Activated naive CD4-positive, alpha-beta T cell treated with anti-CD3 and anti-CD28 coated beads, Interleukin-2, amount 10 ng/mL, durations not matched to agents 5 hours and 36 hours (primary cell): ENCODE measurements around the gene CREB3L4. TPM values are rescaled to one million over a fixed set of nuclear protein-coding genes. Genes with fewer than 3 reads are reported as not detected.

Experiments
- microRNA-seq: library from miRNA; unstranded; fragments of <30 nt; microRNA quantifications from one replicate; pipeline ENCODE4 v1.2.0, GENCODE V29; 2022; ENCODE audit warnings: borderline microRNAs expressed, borderline replicate concordance
- total RNA-seq, 2 experiments: library from RNA; stranded (reverse); gene quantifications; one replicate each; pipeline ENCODE4 v1.2.3, GENCODE V29; 2021

Gene CREB3L4, protein sequence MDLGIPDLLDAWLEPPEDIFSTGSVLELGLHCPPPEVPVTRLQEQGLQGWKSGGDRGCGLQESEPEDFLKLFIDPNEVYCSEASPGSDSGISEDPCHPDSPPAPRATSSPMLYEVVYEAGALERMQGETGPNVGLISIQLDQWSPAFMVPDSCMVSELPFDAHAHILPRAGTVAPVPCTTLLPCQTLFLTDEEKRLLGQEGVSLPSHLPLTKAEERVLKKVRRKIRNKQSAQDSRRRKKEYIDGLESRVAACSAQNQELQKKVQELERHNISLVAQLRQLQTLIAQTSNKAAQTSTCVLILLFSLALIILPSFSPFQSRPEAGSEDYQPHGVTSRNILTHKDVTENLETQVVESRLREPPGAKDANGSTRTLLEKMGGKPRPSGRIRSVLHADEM
- 1 to 10 TPM; 6.0 to 7.9 TPM for total RNA-seq

DNA sequence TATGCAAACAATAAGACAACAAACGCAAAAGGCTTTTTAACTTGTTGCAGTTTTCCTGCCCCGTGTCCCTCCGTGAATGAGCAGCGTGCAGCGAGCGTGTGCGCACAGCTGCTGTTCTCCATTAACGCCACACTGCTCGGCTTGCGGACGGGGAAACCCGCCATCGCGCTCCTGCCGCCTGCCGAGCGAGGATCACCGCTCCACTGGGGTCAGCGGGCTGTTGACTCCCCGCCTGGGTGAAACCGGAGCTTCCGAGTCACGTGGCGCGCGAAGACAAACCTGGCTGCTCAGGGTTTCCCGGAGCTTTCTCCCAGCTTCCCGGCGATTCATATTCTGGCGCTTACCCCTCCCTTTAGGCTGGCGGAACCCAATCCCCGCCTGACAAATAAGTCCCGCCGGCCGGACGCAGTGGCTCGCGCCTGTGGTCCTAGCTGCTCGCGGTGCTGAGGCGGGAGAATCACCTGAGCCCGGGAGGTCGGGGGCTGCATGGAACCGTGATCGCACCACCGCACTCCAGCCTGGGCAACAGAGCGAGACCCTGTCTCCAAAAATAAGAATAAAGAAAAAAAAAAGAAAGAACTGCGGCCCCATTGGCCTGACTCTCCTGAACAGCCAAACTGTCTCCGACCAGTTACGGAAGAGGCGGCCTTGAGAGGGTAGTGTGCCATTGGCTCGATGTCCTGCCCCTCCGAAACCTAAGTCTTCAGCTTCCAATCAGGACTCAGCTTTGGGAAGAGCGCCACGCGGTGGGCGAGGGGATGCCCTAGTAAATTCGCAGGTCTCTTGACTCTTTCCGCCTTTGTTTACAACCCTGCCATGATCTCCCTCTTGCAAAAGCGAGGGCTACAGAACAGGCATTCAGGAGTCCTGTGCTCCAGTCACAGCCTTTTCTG, at the start of gene CREB3L4:
Gene CREB3L4, plus strand, starts transcription at position 796 of the 893 bp plus-strand sequence. CDS start 624 bp downstream, outside the sequence.

DNA sequence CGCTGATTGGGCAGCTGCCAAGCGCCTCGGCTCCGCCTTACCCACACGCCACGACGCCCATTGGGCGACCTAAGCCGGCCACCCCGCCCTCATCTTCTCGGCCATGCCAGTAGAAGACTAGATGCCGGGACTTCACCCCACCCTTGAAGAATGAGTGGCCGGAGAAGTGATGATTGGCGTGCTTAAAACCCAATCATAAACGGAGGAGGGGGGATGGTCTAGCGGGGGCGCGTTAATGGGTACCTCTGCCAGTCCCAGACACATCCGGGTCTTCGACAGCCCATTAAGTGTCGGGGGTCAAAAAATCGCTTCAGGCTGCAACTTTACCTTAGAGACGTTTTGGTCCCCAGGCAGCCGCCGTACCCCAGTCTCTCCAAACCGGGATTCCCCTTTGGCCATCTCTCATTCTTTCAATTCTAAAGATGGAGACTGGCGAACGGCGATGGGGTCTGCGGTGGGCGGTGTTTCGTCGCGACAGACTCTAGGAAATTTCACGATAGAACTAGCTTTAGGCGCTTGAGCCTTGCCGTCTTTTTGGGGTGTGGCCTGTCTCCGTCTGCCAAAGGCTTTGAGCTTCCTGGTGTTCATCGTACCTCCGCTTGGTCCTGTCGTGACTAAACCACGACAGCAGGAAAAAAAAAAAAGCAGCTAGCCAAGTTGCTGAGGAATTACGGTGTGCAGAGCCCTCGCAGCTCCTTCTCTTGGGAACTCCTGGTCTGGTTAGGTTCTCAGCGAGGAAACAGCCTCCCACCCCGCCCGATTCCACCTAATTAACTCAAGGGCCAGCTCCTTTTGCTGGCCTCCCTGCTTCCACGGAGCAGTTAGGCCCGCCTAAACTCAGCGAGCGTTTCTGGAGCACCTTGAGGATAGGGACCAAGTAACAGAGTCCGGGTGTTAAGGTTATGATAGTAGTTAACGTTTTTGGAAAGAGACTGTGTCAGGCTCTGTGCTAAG, 44.5 kb upstream of the CREB3L4 start, which contains the start of gene GATAD2B:
Gene GATAD2B, minus strand, starts transcription at position 1 of the 954 bp plus-strand sequence. CDS start 94,625 bp downstream, outside the sequence.

DNA sequence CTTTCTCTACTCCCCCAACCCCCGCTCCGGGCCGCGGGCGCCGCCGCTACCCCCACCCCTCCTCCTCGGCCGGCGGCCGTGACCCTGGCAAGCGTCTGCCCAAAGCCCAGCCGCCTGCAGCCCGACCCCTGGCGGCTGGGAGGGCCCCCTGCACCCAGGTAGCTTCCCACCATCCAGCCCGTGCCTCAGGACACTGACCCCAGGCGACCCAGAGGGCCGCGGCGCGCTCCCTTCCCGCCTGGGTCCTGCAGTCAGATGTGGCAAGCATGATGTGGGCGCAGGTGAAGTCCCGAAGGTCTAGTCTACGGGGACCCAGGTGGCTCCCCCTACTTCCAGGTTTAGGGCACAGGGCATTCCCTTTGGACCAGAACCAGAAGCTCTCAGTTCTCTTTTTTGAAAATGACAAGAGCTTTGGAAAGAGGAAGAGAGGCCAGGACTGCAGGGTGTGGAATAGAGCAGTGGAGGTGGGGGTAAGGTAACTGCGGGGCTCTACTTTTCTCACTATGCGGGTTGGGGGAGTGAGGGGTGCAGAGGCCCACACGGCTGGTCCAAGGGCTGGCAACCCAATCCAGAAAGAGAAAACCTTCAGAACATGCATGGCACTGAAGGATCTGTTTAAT, 21.0 kb upstream of the CREB3L4 start, which contains the start of gene DENND4B:
Gene DENND4B, minus strand, starts transcription at position 97 of the 620 bp plus-strand sequence. CDS start 2,344 bp downstream, outside the sequence.

DNA sequence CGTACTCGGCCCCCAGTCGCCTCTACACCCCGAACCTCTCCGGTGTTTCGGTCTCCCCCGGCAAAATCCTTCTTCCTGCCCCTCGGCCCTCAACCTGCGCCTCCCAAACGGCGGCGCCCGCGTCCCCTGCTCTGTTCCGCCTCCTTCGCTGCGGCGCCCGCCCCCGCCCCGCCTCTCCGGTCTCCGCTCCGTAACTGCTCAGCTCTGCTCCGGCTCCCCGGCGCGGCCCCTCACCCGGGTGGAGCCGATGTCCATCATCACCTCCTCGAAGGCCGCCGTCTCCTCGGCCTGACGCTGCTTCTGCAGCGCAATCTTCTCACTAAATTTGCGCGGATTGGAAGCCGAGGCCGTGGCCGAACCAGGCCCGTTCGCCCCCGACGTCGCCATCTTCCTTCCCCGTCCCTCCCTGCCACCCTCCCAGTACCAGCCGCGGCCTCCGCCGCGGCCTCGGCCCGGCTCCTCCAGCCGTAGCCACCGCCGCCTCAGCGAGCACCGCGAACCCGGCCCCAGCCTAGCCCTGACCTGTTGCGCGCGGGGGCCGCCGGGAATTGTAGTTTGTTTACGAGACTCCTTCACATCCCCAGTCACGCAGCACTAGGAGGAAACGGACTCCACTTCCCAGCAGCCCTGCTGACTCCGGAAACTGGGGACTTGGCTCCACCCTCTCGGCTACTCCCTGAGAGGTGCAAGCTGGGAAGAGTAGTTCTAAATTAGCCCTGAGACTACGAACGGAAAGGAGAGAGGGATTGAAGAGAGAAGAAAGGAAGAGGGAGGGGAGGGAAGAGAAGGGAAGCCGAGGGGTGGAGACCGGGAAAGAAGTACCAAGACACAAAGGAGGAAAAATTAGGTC, 9.4 kb upstream of the CREB3L4 start, which contains the start of gene CRTC2:
Gene CRTC2, minus strand, starts transcription at position 502 of the 850 bp plus-strand sequence. Its CDS starts 115 bp downstream, at position 387.

DNA sequence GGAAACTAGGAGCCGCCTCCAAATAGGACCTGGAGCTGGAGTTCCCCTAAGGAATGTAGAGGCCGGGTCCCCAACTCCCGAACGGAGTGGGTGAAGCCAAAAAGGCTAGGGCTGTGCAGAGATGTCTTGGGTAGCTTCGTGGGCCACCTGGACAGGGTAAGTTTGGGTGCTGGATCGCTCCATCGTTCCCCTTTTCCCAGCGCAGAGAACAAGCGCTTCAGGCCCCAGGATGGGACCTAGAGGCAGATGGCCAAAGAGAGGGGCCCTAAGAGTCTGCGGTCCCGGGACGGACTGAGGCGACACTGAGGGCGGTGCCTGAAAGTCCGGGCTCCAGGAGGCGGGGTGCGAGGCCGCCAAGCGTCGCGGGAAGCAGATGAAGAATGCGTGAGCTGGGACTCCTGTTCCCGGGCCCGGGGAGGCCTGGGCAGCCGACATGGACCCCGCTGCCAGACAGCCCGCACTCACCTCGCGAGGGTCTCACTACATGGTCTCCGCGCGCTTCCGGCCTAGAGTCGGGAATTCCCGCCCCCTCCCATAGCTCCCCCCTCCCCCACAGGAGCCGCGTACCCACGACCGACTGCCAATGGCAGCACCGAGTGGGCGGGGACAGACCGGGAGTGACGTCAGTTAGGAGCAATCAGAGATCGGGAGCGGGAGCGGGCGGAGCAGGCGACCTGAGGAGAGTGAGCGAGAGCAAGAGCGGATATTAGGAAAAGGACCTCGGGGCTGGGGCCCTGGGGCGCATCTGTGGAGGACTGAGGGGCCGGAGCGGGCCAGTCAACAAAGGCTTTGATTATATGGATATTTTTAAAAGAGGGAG, 4.5 kb upstream of the CREB3L4 start, which contains the start of gene SLC39A1:
Gene SLC39A1, minus strand, starts transcription at position 508 of the 820 bp plus-strand sequence. CDS start 822 bp downstream, outside the sequence.

DNA sequence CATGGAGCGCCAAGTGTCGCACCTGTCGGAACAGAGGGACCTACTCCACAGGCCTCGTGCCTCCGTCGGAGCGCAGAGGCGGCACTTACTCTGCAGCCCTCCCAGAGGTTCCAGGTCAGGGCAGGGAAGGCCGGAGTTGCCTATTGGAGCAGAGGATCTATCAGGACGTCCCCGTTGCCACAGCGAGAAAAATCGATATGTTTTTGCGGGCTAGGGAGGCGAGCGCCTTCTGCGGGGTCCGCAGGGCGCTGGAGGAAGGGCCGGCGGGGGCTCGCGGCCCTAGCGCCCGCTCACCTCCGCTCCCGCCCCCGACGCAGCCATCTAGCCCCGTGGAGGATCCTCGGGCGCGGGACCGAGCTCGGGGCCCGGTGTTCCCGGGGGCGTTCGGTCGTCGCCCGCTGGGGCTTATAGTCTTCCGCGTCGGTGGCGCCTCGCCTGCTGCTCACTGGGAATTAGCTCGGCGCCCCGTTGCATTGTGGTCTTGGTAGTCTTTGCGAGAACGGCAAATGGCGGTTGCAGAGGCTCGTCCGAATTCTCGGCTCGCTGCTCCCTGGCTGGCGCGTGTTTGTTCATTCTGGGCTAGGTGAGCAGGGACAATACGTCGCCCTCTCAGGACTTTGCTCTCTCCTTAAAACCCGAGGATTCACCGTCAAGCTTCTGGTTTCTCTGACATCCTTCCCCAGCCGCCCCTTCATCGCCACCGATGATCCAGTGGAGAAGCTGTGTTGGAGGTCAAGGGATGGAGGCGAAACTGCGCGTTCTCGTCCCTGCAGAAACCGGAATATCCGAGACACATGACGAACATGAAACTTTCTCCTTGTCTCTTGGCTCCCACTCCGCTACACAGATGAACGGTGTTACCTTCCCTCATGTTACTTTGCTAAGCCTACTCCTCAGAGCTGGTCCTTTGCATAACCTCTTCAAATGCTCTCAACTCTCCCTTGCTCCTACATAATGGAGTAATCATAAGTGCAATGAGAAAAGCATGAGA, 9.8 kb downstream of the CREB3L4 start, which contains the start of gene JTB:
Gene JTB, minus strand, starts transcription at position 425 of the 991 bp plus-strand sequence. Its CDS starts 422 bp downstream, at position 3.

DNA sequence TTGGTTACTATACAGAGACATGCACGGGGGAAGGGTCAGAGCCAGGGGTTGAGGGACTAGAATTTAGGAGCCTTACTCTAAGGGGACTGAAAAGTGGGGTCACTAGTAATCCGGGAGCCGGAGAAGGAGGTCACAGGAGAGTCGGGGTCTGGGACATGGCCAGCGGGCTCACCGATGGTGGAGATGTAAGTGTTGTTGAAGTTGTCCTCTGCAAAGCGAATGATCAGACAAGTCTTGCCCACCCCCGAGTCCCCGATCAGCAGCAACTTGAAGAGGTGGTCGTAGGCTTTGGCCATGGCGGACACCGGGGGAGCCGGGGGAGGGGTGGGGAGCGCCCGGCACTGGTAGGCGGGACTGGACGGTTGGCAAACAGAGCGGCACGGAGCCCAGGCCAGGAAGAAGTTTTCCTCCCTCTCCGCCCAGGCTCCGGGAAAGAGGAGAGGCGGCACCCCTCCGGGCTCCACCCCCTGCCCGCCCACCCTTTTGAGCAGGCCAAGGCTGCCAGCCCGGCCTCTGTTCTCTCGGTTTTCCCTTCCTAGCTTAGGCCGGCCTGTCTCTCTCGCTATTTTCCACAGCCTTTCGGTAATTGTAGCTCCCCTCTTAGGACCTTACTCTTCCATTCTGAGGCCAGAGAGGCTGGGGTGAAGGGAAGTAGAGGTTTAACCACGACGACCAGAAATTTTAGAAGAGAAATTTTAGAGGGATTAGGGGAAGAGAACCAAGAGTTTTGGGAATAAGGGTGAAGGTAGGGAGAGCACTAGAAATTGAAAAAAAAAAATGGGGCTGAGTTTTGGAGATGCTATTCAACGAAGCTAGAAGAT, 18.4 kb downstream of the CREB3L4 start, which contains the start of gene RAB13:
Gene RAB13, minus strand, starts transcription at position 399 of the 821 bp plus-strand sequence. Its CDS starts 103 bp downstream, at position 296.

DNA sequence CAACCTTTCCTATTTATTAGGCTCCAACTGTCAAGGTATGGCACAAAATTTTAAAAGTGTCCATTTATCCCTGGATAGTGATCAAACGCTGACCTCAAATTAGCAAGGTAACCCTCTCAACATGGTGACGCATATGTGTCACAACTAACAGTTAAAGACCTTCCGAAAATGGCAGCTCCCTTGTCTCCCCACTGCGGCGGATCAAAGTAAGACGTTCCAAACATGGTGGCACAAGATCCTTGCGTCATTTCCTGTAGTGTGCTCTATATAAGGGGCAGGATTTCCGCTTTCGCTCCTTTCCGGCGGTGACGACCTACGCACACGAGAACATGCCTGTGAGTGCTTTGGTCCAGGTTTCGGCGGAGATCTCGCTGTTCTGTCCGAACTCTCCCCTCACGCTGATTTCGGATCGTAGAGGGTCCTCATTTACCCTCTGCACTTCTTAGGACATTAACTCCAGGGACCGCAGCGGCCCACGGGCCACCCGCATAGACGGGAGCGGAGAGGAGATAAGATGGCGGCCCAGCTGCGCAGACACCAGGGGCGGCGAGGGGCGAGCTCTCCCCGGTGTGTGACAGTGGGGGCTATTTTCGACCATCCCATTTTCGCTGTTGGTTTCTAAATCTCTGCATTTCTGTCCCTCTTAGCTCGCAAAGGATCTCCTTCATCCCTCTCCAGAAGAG, 22.9 kb downstream of the CREB3L4 start, which contains the start of gene RPS27:
Gene RPS27, plus strand, starts transcription at position 295 of the 683 bp plus-strand sequence. Its CDS starts 35 bp downstream, at position 330.

Small RNA genes lying within 50 kb of the gene (microRNA-seq; reads per million reads assigned to microRNA genes)
- gene MIR6737: not detected

Other genes starting within 250 kb of the CREB3L4 start
- 10 to 100 TPM; 59.8 to 60.1 TPM for gene INTS3, start 239.9 kb upstream of the CREB3L4 start, total RNA-seq
- 10 to 100 TPM; 24.1 to 24.3 TPM for gene SLC27A3, start 192.5 kb upstream of the CREB3L4 start, total RNA-seq
- gene GATAD2B, start 44.9 kb upstream of the CREB3L4 start, total RNA-seq: 10 to 100 TPM; 77.9 to 81.5 TPM
- 100 to 1,000 TPM; 164 to 167 TPM for gene DENND4B, start 21.2 kb upstream of the CREB3L4 start, total RNA-seq
- gene CRTC2, start 9.3 kb upstream of the CREB3L4 start, total RNA-seq: 10 to 100 TPM; 82.9 to 99.8 TPM
- gene SLC39A1, start 4.4 kb upstream of the CREB3L4 start, total RNA-seq: 10 to 100 TPM; 27.7 to 29.7 TPM
- 100 to 1,000 TPM; 106 to 107 TPM for gene JTB, start 9.8 kb downstream of the CREB3L4 start, total RNA-seq
- gene RAB13, start 18.4 kb downstream of the CREB3L4 start, total RNA-seq: 1 to 10 TPM; 1.3 TPM
- gene RPS27, start 22.9 kb downstream of the CREB3L4 start, total RNA-seq: 1,000 to 10,000 TPM; 3,937 to 4,301 TPM
- gene NUP210L, start 187.2 kb downstream of the CREB3L4 start, total RNA-seq: under 1 TPM; 0.08 to 0.10 TPM
- 100 to 1,000 TPM; 686 to 725 TPM for gene TPM3, start 224.2 kb downstream of the CREB3L4 start, total RNA-seq
- gene CFAP141, start 238.4 kb downstream of the CREB3L4 start, total RNA-seq: not detected